Measurements from ENCODE around the gene DSG4.

Gene DSG4

DNA sequence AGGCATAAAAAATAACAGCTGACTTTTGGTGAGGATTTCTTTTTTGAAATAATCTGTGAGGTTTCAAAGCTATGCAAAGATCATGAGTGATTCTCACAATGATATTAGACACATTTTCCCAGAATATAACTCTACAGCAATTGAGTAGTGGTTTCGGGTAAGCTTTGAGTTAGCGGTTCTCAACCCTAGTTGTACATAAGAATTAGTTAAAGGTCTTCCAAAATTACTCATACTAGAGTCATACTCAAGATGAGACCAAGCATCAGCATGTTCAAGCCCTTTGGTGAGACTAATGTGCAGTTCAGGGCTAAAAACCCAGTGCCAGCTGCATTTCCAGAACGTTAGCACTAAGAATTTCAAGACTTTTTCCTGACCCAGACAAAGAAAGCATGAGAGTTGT is 31.1 kb downstream of the DSG4 start:
- no peaks in the 10 kb centered on the region for H3K36me3 ChIP-seq (ENCODE audit: insufficient read depth, insufficient read length, low read length)
- H3K9ac ChIP-seq (ENCODE audit: insufficient read length, low read depth), result no peak overlapping the region
- no peaks in the 10 kb centered on the region for H3K9me3 ChIP-seq (ENCODE audit: insufficient read depth, low read length)
- DNase-seq (ENCODE audit: low read depth, low spot score), result no peak
- H3K4me1 ChIP-seq (ENCODE audit: insufficient read depth, insufficient read length), result no peaks in the 10 kb centered on the region
- H3K27me3 ChIP-seq (ENCODE audit: insufficient read depth, insufficient read length), result no peaks in the 10 kb centered on the region
- TF ChIP-seq ZNF274 (IDR thresholded peaks at IDR 0.05; ENCODE audit: low read depth, low read length) (no peak), SUZ12 (IDR thresholded peaks at IDR 0.05; ENCODE audit: extremely low read depth, insufficient read depth, insufficient read length) (no peak), YY1 (IDR thresholded peaks at IDR 0.05; ENCODE audit: insufficient read depth, insufficient read length) (no peak)
- no peak overlapping the region for H3K4me3 ChIP-seq (ENCODE audit: insufficient read length, low read depth)

DNA sequence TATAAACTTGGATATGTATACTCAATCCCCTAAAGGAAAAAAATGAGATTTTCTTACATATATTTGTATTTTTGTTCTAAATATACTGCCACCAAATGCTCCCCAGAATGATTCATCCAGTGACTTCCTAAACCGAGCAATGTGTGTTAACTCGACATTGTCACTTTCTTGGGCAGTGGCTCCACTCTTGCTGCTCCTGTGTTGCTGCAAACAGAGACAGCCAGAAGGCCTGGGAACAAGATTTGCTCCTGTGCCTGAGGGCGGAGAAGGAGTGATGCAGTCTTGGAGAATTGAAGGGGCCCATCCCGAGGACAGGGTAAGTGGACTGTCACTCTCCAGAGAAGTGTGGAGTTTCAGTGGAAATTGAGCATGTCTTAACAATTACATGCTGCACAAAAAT is 32.7 kb downstream of the DSG4 start:
- Histone ChIP-seq H3K4me1 (ENCODE audit: insufficient read depth, insufficient read length) (no peaks in the 10 kb centered on the region), H3K36me3 (ENCODE audit: insufficient read depth, insufficient read length, low read length) (no peaks in the 10 kb centered on the region), H3K4me3 (ENCODE audit: insufficient read length, low read depth) (no peak overlapping the region), H3K27me3 (ENCODE audit: insufficient read depth, insufficient read length) (no peaks in the 10 kb centered on the region), H3K9ac (ENCODE audit: insufficient read length, low read depth) (no peak overlapping the region), H3K9me3 (ENCODE audit: insufficient read depth, low read length) (no peaks in the 10 kb centered on the region)
- TF ChIP-seq YY1 (IDR thresholded peaks at IDR 0.05; ENCODE audit: insufficient read depth, insufficient read length) (no peak), SUZ12 (IDR thresholded peaks at IDR 0.05; ENCODE audit: extremely low read depth, insufficient read depth, insufficient read length) (no peak), ZNF274 (IDR thresholded peaks at IDR 0.05; ENCODE audit: low read depth, low read length) (no peak)
- no peak for DNase-seq (ENCODE audit: low read depth, low spot score)

DNA sequence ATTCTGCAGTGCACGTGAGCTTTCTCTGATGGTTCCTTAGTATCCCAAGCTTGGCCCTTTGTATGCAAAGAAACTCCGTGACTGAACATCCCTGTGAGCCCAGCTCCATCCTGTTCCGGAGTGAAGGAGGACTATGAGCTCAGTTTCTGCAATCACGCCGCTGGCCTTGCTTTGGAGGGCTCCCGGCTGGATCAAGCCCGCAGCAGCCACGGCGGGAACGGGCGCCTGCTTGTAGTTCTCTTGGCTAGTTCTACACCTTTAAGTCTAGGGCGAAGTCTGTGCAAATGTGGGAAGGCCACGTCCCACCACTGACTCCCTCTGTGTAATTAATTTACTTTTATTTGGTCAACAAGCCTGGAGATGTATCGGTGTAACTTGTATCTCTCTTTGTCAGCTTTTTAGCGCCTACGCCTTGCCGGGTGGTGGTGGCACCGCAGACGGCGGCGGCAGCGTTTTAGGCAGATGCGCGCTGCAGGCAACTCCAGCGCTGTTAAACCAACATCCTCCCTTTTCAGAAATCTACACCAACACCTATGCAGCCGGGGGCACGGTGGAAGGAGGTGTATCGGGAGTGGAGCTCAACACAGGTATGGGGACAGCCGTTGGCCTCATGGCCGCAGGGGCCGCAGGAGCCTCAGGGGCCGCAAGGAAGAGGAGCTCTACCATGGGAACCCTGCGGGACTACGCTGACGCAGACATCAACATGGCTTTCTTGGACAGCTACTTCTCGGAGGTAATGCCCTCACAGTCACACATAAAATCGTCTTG is 34.3 kb downstream of the DSG4 start:
- Histone ChIP-seq H3K27me3 (ENCODE audit: insufficient read depth, insufficient read length) (no peaks in the 10 kb centered on the region), H3K4me3 (ENCODE audit: insufficient read length, low read depth) (no peak overlapping the region), H3K36me3 (ENCODE audit: insufficient read depth, insufficient read length, low read length) (no peaks in the 10 kb centered on the region), H3K9me3 (ENCODE audit: insufficient read depth, low read length) (no peaks in the 10 kb centered on the region), H3K4me1 (ENCODE audit: insufficient read depth, insufficient read length) (no peaks in the 10 kb centered on the region), H3K9ac (ENCODE audit: insufficient read length, low read depth) (no peak overlapping the region)
- DNase-seq (ENCODE audit: low read depth, low spot score), result no peak
- TF ChIP-seq SUZ12 (IDR thresholded peaks at IDR 0.05; ENCODE audit: extremely low read depth, insufficient read depth, insufficient read length), result no peak
- TF ChIP-seq ZNF274 (IDR thresholded peaks at IDR 0.05; ENCODE audit: low read depth, low read length), result no peak
- no peak for TF ChIP-seq YY1 (IDR thresholded peaks at IDR 0.05; ENCODE audit: insufficient read depth, insufficient read length)

DNA sequence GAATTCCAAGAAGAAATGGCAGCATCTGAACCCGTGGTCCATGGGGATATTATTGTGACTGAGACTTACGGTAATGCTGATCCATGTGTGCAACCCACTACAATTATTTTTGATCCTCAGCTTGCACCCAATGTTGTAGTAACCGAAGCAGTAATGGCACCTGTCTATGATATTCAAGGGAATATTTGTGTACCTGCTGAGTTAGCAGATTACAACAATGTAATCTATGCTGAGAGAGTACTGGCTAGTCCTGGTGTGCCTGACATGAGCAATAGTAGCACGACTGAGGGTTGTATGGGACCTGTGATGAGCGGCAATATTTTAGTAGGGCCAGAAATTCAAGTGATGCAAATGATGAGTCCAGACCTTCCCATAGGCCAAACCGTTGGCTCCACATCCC is 36.6 kb downstream of the DSG4 start:
- Histone ChIP-seq H3K4me3 (ENCODE audit: insufficient read length, low read depth) (no peak overlapping the region), H3K9me3 (ENCODE audit: insufficient read depth, low read length) (no peaks in the 10 kb centered on the region), H3K9ac (ENCODE audit: insufficient read length, low read depth) (no peak overlapping the region), H3K27me3 (ENCODE audit: insufficient read depth, insufficient read length) (no peaks in the 10 kb centered on the region), H3K4me1 (ENCODE audit: insufficient read depth, insufficient read length) (no peaks in the 10 kb centered on the region), H3K36me3 (ENCODE audit: insufficient read depth, insufficient read length, low read length) (no peaks in the 10 kb centered on the region)
- DNase-seq (ENCODE audit: low read depth, low spot score), result no peak
- TF ChIP-seq SUZ12 (IDR thresholded peaks at IDR 0.05; ENCODE audit: extremely low read depth, insufficient read depth, insufficient read length), result no peak

DNA sequence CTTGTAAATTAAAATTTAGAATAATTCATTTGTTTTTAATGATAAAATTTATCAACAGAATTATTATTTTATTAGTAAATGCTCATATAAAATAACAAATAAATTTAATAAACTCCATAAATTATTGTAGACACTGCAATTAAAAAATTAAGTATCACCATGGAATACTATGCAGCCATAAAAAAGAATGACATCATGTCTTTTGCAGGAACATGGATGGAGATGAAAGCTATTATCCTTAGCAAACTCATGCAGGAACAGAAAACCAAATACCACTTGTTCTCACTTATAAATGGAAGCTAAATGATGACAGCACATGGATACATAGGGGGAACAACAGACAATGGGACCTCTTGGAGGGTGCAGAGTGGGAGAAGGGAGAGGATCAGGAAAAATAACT is 41.3 kb downstream of the DSG4 start:
- DNase-seq (ENCODE audit: low read depth, low spot score), result no peak
- Histone ChIP-seq H3K36me3 (ENCODE audit: insufficient read depth, insufficient read length, low read length) (no peaks in the 10 kb centered on the region), H3K27me3 (ENCODE audit: insufficient read depth, insufficient read length) (no peaks in the 10 kb centered on the region), H3K4me1 (ENCODE audit: insufficient read depth, insufficient read length) (no peaks in the 10 kb centered on the region), H3K9ac (ENCODE audit: insufficient read length, low read depth) (no peak overlapping the region), H3K4me3 (ENCODE audit: insufficient read length, low read depth) (no peak overlapping the region), H3K9me3 (ENCODE audit: insufficient read depth, low read length) (no peaks in the 10 kb centered on the region)
- TF ChIP-seq SUZ12 (IDR thresholded peaks at IDR 0.05; ENCODE audit: extremely low read depth, insufficient read depth, insufficient read length) (no peak), YY1 (IDR thresholded peaks at IDR 0.05; ENCODE audit: insufficient read depth, insufficient read length) (no peak), ZNF274 (IDR thresholded peaks at IDR 0.05; ENCODE audit: low read depth, low read length) (no peak)

DNA sequence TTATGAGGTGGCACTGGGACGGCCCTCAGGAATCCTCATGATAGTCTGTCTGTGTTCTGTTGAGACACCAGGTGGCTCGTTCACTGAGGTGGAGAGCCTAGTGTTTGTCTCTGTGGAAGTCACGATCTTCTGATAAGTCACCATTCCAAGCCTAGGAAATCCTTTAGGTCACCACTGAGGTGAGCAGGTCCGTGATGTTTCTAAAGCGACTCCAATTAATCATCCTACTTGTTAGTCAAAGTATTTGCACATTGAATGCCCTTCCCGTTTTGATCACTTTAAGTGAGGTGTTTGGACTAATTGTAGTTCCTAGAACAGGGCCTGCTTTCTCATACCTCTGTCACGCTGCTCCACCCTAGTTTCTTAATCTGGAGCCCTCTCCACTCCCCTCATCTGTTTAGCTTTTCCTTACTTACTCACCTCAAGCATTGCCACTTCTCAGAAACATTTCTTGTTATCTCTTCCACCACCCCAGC is 42.9 kb downstream of the DSG4 start:
- DNase-seq (ENCODE audit: low read depth, low spot score), result no peak
- Histone ChIP-seq H3K4me1 (ENCODE audit: insufficient read depth, insufficient read length) (no peaks in the 10 kb centered on the region), H3K9me3 (ENCODE audit: insufficient read depth, low read length) (no peaks in the 10 kb centered on the region), H3K4me3 (ENCODE audit: insufficient read length, low read depth) (no peak overlapping the region), H3K27me3 (ENCODE audit: insufficient read depth, insufficient read length) (no peaks in the 10 kb centered on the region), H3K9ac (ENCODE audit: insufficient read length, low read depth) (no peak overlapping the region), H3K36me3 (ENCODE audit: insufficient read depth, insufficient read length, low read length) (no peaks in the 10 kb centered on the region)
- no peak for TF ChIP-seq ZNF274 (IDR thresholded peaks at IDR 0.05; ENCODE audit: low read depth, low read length)
- no peak for TF ChIP-seq SUZ12 (IDR thresholded peaks at IDR 0.05; ENCODE audit: extremely low read depth, insufficient read depth, insufficient read length)
- TF ChIP-seq YY1 (IDR thresholded peaks at IDR 0.05; ENCODE audit: insufficient read depth, insufficient read length), result no peak

DNA sequence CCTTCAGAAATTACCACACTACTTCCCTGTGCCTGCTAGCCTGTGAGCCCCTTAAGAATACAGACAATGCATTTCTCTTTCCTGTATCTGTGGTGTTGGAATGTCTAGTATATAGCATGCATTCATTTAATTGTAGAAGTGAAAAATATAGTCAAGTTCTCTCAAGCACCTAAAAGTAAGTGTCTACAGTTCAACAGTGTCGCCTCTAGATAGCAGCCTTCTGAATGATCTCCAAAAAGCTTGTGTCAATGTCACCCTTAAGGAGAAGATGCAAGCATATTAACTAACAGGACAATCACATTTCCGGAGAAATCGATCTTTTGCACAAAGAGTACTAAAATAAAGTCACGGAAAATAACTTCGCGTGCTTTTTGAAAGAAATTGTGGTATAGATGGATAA is 43.5 kb downstream of the DSG4 start:
- Histone ChIP-seq H3K27me3 (ENCODE audit: insufficient read depth, insufficient read length) (no peaks in the 10 kb centered on the region), H3K36me3 (ENCODE audit: insufficient read depth, insufficient read length, low read length) (no peaks in the 10 kb centered on the region), H3K9me3 (ENCODE audit: insufficient read depth, low read length) (no peaks in the 10 kb centered on the region), H3K4me3 (ENCODE audit: insufficient read length, low read depth) (no peak overlapping the region), H3K4me1 (ENCODE audit: insufficient read depth, insufficient read length) (no peaks in the 10 kb centered on the region), H3K9ac (ENCODE audit: insufficient read length, low read depth) (no peak overlapping the region)
- TF ChIP-seq ZNF274 (IDR thresholded peaks at IDR 0.05; ENCODE audit: low read depth, low read length), result no peak
- DNase-seq (ENCODE audit: low read depth, low spot score), result no peak
